ENCODE data around the gene PUS10.
"Not testable (repeated sequence)": the region's sequence is repeated elsewhere in the genome, so short reads cannot be mapped to it uniquely, and the experiment has no call there.

PUS10 gene

DNA sequence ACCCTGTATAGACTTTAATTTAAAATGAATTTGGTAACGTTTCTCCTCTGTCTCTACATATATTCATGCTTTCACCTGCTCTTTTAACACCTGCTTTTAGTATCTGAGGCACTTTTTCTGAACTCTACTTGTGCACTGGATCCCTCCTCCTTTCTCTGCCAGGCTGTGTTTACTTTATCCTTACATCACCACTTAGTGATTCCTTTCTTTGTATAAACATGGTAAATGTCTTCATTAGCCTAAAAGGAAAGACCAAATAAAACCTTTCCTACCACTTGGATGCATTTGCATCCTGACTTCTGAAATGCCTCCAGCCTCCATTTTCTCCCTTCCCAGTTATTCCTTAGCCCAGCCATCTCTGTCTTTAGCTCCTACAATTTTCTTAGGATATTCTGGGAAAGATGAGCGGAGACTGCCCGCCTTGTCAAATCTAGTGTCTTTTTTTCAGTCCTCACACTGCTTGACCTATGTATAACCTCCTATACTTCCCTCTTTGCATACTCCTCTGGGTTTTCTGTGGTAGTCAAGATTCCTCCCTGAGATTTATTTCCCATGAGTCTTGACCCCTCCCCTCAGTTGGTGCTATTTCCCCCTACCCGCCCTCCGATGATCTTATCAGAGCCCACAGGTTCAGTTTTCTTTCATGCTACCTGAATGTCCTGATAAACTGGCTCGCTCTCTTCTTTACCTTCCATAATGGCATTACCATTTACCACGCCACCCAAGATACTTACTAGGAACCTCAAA is 91.9 kb downstream of the PUS10 start:
- DNase-seq, result no peak

DNA sequence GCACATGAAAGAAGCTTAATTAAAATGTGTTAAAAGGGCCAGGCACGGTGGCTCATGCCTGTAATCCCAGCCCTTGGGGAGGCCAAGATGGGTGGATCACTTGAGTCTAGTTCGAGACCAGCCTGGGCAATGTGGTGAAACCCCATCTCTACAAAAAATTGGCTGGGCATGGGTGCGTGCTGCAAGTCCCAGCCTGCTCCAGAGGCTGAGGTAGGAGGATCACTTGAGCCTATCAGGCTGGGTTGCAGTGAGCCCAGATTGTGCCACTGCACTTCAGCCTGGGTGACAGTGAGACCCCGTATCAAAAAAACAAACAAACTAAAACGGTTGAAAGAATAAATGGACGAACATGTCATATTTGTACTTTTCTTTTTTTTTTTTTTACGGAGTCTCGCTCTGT is 110.7 kb downstream of the PUS10 start:
- no peak for DNase-seq

DNA sequence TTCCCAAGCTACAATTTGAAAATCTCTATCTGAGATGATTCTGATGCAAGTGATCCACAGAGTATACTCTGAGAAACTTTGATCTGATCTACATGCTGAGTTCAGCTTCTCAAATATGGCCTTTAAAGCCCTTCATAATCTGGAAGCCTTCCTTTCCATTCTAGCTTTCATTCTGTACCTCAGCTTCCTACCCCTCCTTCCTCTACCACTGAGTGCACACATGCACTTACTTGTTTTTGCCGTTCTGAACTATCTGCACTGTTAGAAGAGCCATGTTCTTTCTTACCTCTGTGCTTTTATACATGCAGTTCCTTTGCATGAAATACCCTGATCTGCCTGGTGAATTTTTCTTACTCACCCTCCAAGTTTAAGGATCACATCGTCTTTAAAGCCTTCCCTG is 111.7 kb downstream of the PUS10 start:
- no peak for DNase-seq

DNA sequence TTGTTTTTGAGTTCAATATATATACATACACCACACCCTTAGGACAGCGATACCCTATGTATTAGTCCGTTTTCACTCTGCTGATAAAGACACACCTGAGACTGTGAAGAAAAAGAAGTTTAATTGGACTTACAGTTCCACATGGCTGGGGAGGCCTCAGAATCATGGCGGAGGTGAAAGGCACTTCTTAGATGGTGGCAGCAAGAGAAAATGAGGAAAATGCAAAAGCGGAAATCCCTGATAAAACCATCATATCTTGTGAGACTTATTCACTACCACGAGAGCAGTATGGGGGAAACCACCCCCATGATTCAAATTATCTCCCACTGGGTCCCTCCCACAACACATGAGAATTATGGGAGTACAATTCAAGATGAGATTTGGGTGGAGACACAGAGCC is 112.2 kb downstream of the PUS10 start:
- DNase-seq, result not testable (repeated sequence)

DNA sequence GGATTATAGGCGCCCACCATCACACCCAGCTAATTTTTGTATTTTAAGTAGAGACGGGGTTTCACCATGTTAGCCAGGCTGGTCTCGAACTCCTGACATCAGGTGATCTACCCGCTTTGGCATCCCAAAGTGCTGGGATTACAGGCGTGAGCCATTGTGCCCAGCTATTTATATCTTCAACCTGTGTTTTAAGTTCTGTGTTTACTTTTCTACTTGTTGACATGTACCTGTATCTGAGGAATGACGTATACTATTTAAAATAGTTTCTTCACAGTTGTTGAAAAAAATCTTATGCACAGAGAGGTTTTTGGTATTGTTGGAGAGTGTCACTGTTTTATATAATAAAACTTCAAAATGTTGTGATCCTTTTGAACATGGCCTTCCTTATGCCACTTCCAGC is 116.8 kb downstream of the PUS10 start:
- not testable (repeated sequence) for DNase-seq

DNA sequence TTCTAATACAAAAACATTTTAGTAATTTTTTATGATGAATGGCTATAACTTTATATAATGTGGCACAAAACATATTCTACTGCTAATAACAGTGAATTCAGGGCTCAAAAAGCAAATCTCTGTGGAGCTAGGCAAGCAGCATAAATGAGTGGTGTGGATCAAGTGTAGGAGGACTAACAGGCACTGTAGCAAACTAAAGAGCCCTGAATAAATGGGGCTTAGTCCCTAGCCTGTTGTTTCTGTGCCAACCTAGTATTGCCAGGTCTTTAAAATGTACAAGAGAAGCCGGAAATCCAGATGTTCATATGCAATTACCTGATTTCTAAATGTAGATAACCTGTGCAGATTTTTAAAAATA is 118.2 kb downstream of the PUS10 start:
- no peak for DNase-seq

DNA sequence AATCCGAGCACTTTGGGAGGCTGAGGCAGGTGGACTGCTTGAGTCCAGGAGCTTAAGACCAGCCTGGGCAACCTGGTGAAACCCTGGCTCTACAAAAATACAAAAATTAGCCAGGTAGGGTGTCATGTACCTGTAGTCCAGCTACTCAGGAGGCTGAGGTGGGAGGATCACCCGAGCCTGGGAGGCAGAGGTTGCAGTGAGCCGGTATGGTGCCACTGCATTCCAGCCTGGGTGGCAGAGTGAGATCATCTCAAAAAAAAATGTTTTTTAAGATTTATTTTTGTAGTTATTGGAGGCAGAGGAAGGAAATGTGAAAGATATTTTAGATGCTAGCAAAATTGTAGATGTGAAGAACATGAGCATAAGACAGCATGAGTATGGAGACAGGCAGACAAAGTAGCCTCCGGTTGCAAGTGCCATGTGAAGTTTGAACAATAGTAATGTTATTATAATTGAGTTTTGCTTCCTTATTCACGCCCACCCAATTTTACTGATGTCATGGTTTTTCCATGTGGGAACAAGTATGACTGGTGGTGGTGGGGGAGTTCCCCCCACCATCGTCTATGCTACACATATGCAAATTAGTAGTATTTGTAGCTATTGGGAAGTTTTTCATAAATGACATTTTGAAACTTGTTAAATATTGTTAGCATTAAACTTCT is 118.7 kb downstream of the PUS10 start:
- DNase-seq, result peak; percentile 19

DNA sequence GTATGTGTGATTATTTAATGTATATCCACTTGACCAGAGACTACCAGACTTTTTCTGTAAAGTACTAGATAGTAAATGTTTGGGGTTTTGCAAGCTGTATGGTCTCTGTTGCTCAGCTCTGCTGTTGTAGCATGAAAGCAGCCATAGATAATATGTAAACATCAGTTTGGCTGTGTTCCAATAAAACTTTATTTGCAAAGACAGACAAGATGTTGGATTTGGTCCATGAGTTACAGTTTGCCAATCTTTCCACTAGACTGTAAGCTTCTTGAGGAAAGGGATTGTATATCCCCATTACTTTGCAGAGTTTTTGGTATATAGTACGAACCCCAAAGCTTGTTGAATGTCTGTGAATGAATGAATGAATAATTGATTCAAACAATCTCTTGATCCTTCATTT is 119.5 kb downstream of the PUS10 start:
- DNase-seq, result no peak
